Hindlimb muscle (tissue), 1 donor: Measurements from ENCODE around the gene NDFIP2. TPM values are rescaled to one million over a fixed set of nuclear protein-coding genes. Genes with fewer than 3 reads are reported as not detected.
"Not testable (repeated sequence)": the region's sequence is repeated elsewhere in the genome, so short reads cannot be mapped to it uniquely, and the experiment has no call there.

Experiments used
- DNase-seq: peaks from one replicate; pipeline ENCODE4 v3.0.0-alpha.2; 2013
- polyA plus RNA-seq: library from polyadenylated mRNA; unstranded; fragments of 120-200 nt; gene quantifications from one replicate; pipeline ENCODE4 v1.2.1, GENCODE V29; 2013; ENCODE audit not compliant: insufficient read length

Gene NDFIP2
- polyA plus RNA-seq, 1 donor: 27.3 TPM

DNA sequence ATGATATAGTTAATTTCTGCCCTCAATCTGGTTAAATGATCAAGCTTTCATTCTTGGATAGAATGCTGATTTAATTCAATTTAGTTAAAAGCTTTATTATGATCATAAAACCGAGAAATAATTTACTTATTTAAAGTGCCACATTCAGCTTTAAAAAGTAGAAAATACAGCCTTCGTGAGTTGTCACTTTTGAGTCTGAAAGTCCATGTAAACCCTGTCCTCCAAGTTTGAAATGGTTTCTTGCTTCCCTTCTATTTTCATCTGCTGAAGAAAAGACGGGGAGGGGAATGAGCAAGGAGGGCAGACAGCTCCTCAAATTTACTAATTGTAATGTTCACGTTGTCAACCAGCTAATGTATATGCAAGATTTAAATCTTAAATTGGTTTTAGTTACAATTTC, 59.5 kb downstream of the NDFIP2 start:
- no peak for DNase-seq

DNA sequence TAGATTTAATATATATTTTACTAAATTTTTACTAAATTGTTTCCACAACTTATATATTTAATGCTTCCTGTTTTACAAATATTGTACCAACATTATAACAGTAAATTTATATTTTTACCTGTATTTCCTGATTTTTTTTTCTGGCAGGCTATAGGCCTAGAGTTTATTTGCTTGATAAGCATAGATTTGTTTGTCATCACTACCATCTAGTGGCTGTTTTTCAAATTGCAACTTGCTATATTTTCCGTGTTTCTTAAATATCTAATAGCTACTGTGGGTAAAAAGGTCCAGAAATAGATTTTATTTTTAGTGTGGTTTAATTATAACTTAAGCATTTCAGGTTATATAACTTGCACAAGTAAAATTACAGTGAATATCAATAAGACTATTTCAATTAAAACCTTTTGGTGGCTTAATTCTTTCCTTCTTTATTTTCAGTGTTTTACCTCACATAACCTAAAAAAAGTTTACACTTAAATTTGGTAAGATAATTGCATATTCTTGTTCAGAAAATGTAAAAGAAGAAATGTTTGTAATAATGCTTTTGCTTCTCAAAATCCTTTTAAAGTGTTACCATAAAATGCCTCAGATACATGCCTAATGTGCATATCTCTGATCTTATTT, 60.6 kb downstream of the NDFIP2 start:
- DNase-seq: peak; percentile 48

DNA sequence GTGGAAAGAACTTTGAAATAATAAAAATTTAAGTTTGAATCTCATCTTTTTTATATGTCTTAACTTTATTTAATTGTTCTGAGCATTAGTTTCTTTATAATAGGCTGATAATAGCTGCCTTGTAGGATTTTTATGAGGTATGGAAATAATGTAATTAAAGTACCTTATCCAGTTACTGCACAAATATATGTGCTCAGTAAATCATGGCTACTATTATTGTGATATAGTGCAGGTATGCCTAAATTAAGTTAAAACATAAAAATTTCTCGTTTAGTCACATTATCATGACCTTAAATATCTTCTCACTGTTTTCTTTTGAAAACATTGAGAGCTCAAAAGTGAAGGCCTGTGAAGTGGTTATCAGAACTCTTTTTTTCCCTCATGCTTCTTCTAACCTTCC, 62.9 kb downstream of the NDFIP2 start:
- no peak for DNase-seq

DNA sequence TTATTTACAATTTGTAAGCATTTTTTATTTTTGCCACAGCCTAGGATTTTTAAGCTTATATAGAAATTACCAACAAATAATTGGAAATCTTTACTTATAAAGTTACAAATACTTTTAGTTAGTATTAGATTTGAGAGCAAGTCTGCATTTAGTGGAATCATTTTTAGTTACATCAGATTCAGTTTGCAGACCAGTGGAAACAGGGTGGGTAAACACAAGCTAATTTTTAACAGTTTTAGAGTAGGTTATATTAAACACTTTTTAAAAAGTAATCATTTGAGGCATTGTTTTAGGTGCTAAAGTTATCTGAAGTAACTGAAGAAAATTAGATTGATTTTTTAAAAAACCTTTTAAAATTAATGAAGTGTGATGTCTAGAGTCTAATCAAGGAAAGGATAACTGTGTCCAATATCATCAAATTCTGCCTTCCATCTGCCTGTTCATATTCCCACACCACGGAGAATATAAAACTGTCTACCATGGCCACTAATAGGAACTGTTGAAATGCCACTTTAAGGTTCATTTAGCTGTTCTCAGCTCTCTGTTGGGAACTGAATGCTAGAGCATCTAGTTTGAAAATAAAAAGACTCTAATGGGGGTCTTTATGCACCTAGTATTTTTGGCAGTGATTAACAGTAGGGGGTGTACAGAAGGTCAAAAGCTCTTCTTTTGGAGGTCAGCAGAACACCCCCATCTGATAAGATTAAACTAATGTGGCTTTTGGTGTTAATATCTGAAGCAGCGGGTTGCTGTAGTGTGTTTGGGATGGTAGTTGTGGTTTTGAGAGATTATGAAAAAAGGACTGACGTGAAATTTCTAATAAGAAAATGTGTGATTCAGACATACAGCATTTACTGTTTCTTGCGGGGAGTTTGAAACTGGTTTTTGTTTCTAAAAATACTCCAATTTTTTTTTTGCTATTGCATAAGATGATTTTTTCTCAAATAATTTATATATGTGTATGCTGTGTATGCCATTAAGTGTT, 66.5 kb downstream of the NDFIP2 start:
- DNase-seq: no peak

DNA sequence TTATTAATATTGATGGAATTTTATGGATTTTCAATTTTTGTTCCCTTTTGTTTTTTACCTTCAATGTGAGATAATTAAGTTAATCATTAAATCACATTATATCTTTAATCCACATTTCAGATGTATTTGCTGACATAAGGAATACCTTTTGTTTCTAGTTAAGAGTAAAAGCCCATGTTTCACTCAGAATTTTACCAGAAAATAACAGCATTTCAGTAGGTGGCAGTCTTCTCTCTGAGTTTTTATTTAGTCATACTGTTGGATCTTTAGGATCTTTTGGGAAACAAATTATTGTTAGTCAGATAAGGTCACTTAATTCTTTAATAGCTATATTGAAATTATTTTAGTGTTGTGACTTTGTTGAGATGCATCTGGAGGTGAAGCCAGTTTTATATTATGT, 67.9 kb downstream of the NDFIP2 start:
- DNase-seq: peak; percentile 27

DNA sequence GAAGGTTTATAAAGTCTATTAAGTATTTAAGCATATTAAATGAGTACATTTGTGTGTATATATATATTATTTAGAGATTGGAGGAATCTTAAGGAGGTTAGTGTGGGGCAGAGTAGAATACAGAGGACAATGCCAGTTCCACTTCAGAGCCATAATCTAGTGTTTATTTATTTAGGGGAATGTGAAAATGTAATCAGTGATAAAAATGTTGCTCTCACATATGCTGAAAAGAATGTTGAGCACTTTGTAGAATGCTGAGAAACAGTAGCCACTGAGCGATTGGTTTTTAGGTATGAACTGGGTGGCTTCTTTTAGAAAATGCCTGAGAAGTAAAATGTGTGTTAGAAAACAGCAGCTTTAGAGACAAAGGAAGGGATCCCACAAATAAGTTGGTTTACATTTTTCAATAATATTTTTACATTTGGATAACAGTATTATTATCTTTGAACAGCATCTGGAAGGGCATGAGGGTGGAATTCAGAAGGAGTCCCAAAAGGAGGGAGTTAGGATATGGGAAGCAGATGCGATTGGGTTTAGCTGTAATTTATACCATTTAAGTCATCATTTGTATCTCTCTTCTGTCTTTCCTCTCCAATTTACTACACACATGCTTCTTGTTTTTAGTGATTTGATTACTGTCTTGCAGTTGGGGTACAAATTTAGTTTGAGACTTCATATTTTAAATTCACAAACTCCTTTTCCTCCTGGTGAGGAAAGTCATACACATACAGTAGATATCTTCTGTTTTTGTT, 68.6 kb downstream of the NDFIP2 start:
- no peak for DNase-seq

DNA sequence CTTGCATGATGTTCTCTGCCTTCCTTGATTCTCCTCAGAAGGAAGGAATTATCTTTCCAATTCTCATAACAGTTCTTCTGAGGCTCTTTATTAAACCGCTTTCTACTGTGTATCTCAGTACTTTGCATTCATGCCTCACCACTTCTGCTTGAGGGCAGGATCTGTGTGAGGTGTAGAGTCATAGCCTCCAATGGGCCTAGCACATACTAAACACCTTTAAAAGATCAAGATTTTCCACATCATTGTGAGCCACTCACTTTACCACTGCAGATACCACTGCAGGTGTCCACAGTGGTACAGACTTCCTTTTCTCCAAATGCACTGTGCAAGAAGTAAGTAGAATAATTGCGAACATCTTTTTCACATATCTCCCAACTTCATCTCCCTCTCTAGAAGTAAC, 76.7 kb downstream of the NDFIP2 start:
- no peak for DNase-seq

DNA sequence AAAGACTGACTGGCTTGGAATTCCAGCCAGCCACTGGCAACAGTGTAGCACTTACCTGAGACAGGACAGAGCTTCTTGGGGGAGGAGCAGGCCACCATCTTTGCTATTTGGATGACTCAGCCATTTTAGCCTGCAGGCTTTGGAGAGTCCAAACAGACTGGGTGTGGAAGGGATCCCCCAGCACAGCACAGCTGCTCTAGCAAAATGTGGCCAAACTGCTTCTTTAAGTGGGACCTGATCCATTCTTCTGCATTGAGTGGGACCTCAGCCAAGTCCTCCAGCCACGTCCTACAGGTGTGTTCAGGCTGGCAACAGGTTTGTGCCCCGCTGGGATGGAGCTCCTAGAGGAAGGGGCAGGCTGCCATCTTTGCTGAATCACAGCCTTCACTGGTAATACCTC, 80.0 kb downstream of the NDFIP2 start:
- no peak for DNase-seq

DNA sequence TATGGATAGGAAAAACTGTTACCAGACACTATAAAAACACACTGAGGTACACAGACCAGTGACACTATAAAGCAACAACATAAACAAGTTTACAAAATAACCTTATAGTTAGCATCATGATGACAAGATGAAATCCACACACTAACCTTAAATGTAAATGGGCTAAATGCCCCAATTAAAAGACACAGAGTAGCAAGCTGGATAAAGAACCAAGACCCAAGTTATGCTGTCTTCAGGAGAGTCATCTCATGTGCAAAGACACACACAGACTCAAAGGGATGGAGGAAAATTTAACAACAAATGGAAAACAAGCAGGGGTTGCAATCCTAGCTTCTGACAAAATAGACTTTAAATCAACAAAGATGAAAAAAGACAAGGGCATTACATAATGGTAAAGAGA, 81.6 kb downstream of the NDFIP2 start:
- DNase-seq: no peak

DNA sequence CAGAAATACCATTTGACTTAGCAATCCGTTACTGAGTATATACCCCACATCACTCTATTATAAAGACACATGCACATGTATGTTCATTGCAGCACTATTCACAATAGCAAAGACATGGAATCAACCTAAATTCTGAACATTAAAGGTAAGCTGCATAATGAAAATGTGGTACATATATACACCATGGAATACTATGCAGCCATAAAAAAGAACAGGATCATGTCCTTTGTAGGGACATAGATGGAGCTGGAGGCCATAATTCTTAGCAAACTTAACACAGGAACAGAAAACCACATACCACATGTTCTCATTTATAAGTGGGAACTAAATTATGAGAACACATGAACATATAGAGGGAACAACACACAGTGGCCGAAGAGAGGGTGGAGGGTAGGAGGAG, 85.2 kb downstream of the NDFIP2 start:
- no peak for DNase-seq

DNA sequence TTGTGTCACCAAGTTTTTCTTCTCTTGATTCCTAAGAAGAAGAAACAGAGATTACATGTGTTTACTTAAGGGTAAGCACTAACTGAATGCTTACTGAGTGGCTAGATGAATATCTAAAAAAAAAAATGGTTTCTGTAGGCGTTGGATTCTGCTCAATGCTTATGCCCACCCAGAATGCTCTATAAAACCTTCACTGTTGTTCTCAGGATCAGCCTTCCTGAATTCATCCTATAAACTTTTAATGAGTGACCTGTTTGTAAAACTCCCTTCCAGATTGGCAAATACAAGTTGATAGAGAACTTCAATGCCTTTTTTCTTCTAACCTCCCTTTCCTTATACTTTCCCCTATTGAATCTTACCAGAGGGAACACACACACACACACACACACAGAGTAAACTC, 90.2 kb downstream of the NDFIP2 start:
- DNase-seq: no peak

DNA sequence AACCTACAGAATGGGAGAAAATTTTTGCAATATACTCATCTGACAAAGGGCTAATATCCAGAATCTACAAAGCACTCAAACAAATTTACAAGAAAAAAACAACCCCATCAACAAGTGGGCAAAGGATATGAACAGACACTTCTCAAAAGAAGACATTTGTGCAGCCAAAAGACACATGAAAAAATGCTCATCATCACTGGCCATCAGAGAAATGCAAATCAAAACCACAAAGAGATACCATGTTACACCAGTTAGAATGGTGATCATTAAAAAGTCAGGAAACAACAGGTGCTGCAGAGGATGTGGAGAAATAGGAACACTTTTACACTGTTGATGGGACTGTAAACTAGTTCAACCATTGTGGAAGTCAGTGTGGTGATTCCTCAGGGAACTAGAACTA, 92.9 kb downstream of the NDFIP2 start:
- not testable (repeated sequence) for DNase-seq

DNA sequence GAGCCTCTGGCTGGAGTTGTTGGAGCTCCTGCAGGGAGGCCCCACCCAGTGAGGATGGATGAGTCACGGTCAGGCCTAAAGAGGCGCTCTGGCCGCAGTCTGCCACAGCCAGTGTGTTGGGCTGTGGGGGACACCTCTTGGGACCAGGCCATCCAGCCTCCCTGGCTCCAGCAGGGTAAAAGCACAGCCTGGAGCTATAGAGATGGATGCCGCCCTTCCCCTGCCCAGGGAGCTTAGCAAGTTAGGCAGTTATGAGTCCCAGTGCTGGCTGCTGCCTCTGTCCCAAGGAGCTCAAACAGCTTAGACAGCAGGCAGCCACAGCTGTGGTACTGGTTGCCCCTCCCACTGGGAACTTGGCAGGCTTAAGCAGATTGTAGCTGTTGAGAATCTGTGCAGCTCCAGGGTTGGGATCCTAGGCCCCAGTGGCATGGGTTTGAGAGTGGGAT, 100.9 kb downstream of the NDFIP2 start:
- DNase-seq: no peak

DNA sequence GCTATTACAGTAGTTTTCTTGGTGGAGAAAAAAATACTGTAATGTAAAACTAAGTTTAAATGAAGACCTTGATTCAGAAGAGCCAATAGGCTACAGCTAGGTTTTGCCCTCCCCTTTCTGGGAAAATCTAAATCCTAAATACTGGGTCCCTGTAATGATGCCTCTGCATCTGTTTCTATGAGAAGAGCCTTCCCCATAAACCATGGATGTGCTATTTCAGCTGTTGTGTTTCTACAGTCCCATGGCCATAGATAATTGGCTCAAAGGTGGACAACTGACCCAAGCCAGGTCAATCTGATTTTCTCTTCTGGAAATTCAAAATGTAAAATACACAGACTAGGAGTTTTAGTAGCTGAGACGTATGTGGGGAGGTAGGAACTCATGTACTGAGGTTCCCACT, 101.9 kb downstream of the NDFIP2 start:
- DNase-seq: no peak

DNA sequence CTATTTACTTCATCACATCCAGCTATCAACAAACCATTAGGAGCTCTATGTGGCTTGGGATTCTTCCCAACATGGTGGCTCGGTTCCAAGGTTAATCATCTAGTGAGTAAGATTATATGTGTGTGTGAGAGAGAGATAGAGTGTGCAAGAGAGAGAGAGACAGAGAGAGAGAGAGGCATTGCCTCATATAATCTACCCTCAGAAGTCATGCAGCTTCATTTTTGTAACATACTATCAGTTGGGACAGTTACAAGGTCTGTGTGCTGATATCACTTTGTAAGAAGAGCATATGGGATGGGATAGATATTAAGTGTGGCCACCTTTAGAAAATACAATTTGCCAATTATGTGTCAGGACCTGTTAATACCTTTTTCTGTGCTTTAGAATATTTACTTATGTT, 104.1 kb downstream of the NDFIP2 start:
- no peak for DNase-seq

DNA sequence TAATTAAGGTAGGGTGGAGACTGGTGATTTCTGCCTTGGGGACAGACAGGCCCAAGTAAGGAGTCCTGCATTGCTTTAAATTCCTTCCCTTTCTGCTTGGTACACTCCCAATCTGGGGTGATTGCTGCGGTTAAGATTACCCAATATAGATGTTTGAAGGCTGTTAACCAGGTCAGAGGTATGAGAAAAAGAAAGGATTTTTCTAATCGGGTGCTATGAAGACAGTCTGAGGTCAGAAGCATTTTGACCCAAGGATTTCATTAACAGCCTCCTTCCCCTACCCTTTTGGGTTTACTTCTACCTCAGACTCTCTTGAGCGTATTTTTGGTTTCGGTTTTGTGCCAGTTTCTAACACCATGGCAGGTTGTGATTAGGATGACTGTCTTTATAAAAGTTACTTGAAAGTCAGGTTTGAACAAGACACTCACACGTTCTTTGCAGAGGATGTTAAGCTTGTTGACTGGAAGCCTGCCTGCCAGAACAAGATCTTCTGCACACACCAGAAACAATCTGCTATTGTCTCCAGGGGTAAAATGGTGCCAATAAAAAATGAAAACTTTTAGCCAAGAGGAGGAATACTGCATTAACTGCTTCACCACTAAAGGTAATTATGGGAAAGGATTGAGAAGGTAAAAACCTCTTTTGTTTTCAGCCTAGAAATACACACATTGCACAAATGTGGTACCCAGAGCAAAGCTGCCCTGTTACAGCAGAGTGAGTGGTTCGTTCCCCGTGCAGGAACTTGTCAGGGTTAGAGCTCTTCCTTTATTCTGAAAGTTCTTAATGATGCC, 108.8 kb downstream of the NDFIP2 start:
- DNase-seq: peak; percentile 56

DNA sequence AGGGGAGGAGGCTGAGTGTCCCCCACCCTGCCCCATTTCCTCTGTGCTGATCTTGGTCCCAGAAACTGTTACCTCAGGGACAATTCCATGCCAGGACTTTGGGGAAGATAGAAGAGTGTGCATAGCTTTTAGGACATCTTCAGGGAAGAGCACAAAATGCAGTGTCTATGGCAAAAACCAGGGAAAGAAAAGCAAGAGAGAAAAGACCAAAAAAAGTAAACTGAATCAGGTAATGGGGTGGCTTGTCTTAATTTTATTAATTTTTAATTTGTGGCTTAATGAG, 109.4 kb downstream of the NDFIP2 start:
- no peak for DNase-seq

DNA sequence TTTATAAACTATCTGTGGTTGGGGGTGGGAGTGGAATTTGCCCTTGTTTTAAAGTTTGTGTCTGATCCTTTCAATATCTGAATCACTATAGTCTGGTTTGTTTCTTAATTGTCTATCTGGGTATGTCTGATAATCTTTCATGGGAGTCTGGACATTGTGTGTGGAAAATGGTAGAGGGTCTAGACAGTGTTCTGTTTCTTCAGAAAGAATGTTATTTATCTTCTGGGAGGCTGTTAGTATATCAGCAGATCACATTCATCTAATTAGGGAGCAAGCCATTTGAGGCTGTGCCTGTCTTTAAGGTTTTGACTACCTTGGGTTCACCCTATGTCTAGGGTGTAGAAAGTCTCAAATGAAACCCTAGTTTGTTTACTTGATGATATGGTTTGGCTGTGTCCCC, 110.5 kb downstream of the NDFIP2 start:
- no peak for DNase-seq

DNA sequence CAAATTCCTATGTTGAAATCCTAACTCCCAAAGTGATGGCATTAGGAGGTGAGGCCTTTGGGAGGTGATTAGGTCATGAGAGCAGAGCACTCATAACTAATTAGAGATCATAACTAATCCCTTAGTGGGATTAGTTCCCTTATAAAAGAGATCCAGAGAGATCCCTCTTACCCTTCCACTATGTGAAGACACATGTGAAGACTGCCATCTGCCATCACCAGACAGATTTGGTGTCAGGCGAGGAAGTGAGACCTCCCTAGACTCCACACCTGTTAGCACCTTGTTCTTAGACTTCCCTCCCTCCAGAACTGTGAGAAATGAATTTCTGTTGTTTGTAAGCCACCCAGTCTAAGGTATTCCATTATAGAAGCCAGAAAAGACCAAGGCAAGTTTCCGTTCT, 112.2 kb downstream of the NDFIP2 start:
- no peak for DNase-seq

DNA sequence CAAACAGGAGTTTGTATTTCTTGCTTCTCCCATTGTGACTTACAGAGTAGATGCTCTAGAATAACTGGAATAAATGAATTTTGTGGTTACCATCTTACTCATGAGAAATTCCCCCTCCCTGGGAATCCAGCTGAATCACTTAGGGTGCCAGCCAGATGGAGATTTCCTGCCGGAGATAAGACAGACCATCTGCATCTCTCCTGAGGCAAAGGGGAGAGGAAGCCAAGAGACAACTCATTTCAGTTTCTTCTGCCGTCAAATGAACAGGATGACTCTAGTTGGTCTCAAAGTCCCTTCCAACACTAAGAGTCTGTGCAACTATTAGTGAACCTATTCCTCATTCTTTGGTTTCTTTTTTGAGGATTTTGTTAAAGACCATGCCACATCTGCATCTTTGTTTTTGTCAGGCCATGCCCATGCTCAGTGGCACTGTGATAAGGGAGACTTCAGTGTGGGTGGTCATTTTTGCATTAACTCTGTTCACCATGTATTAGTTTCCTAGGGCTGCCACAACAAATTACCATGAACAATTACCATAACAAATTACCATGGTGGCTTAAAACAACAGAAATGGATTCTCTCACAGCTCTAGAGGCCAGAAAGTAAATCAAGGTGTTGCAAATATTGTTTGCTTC, 112.8 kb downstream of the NDFIP2 start:
- DNase-seq: no peak

DNA sequence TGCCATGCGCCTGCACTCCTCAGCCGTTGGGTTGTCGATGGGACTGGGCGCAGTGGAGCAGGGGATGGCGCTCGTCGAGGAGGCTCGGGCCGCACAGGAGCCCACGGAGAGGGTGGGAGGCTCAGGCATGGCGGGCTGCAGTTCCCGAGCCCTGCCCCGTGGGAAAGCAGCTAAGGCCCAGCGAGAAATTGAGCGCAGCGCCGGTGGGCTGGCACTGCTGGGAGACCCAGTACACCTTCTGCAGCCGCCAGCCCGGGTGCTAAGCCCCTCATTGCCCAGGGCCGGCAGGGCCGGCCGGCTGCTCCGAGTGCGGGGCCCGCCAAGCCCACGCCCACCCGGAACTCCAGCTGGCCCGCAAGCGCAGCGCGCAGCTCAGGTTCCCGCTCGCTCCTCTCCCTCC, 119.2 kb downstream of the NDFIP2 start:
- DNase-seq: not testable (repeated sequence)

DNA sequence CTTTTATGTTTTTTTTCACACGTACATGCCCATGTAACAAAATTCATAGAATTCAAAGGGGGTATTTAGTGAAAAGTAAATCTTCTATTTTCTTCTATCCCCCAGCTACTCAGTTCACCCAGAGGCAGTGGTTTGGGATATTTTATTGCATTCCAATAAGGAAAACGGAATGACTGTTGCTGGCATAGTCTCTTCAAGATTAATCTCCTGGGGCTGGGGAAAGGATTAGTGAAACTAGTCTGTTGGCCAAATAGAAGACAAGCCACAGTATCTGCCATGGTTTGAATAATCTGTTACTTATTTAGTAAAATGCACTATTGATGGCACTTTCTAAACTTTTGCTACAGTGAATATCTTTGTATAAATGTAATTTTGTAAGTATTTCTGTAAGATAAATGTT, 122.0 kb downstream of the NDFIP2 start:
- DNase-seq: no peak
